Endothelial cell of umbilical vein (primary cell): ENCODE measurements around the gene LRRC72.

Source experiments
- EZH2 ChIP-seq: IDR thresholded peaks from 2 replicates; pipeline ENCODE4 v1.6.1; 2012; ENCODE audit warnings: borderline replicate concordance, low read depth, mild to moderate bottlenecking, moderate library complexity, low read length, inconsistent platforms; ENCODE audit not compliant: severe bottlenecking
- FOS ChIP-seq: IDR thresholded peaks from 2 replicates; pipeline ENCODE4 v1.6.1; 2011; ENCODE audit warnings: mild to moderate bottlenecking, low read length, moderate library complexity, borderline replicate concordance; ENCODE audit not compliant: insufficient read depth
- GATA2 ChIP-seq: IDR thresholded peaks from 2 replicates; pipeline ENCODE4 v1.7.0; 2011; ENCODE audit warnings: low read depth, mild to moderate bottlenecking, moderate library complexity, mixed read lengths, low read length; ENCODE audit not compliant: insufficient read length, insufficient read depth
- JUN ChIP-seq: IDR thresholded peaks from 2 replicates; pipeline ENCODE4 v1.6.1; 2011; ENCODE audit warnings: borderline replicate concordance, low read depth; ENCODE audit not compliant: insufficient read length, insufficient read depth
- MYC ChIP-seq: IDR thresholded peaks from one replicate; pipeline ENCODE4 v1.6.1; 2011; ENCODE audit warnings: mild to moderate bottlenecking, low read depth, low read length
- POLR2A ChIP-seq: IDR thresholded peaks from 2 replicates; pipeline ENCODE4 v1.6.1; 2012; ENCODE audit warnings: low read depth, mild to moderate bottlenecking, control low read depth, low read length
- POLR2AphosphoS5 ChIP-seq: IDR thresholded peaks from 2 replicates; pipeline ENCODE4 v1.6.1; 2012; ENCODE audit warnings: low read depth, mild to moderate bottlenecking, control low read depth, low read length, moderate library complexity; ENCODE audit not compliant: insufficient read depth
- TF ChIP-seq, protein P1 (sequence below), 2 donors: IDR thresholded peaks; 1 replicate in 1 of 2; 2 replicates in 1 of 2; pipeline ENCODE4 v1.5.1; 2011; ENCODE audit warnings: low read length in 2 of 2, mild to moderate bottlenecking in 2 of 2, moderate library complexity in 2 of 2, control low read depth in 1 of 2, inconsistent platforms in 1 of 2, low read depth in 1 of 2; ENCODE audit not compliant: insufficient read depth in 1 of 2; ENCODE audit errors: extremely low read depth in 1 of 2
- TF ChIP-seq, protein P2 (sequence below): IDR thresholded peaks from 2 replicates; pipeline ENCODE4 v1.6.1; 2011; ENCODE audit not compliant: insufficient read depth, insufficient read length

DNA sequence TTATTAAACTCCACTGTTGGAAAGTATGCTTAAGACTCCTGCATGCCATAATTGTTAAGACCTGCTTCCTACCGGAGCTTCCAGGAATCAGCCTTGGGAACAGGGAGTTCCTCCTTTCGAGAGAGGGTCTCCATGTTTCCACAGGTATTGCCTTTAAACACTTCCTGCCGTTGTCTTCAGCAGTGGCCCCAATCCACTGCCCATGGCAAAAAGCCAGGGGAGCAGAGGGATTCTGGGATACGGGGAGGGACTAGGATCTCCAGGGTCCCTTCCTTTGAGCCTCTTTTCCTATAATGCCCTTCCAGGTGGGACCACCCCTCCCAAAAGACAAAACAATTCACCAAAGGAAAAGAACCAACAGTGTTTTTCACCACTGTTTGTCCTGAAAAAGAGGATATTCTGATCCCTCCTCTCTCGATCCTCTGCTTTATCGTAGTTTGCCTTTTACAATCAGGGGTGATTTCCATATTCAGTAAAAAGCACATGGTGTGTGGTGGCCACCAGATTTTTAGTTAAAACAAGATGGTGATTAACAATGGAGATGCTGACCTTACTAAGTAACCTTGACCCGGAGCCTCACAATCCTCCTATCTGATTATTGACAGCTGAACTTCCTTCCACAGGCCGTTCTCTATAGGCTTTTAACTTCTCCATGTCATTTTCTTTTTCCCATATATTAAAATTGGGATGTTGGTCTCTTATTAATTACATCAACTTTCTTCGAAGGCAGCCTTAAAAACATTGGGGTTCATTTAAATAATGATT, 36.0 kb downstream of the LRRC72 start:
- TF ChIP-seq, protein P1, sequence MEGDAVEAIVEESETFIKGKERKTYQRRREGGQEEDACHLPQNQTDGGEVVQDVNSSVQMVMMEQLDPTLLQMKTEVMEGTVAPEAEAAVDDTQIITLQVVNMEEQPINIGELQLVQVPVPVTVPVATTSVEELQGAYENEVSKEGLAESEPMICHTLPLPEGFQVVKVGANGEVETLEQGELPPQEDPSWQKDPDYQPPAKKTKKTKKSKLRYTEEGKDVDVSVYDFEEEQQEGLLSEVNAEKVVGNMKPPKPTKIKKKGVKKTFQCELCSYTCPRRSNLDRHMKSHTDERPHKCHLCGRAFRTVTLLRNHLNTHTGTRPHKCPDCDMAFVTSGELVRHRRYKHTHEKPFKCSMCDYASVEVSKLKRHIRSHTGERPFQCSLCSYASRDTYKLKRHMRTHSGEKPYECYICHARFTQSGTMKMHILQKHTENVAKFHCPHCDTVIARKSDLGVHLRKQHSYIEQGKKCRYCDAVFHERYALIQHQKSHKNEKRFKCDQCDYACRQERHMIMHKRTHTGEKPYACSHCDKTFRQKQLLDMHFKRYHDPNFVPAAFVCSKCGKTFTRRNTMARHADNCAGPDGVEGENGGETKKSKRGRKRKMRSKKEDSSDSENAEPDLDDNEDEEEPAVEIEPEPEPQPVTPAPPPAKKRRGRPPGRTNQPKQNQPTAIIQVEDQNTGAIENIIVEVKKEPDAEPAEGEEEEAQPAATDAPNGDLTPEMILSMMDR (IDR thresholded peaks at IDR 0.05; ENCODE audit: extremely low read depth in 1 of 2, insufficient read depth in 1 of 2, low read depth in 1 of 2, low read length in 2 of 2): no peak
- TF ChIP-seq JUN (no peak), POLR2A (no peak), GATA2 (no peak), FOS (no peak), POLR2AphosphoS5 (no peak), EZH2 (no peak), MYC (no peak)
- TF ChIP-seq, protein P2, sequence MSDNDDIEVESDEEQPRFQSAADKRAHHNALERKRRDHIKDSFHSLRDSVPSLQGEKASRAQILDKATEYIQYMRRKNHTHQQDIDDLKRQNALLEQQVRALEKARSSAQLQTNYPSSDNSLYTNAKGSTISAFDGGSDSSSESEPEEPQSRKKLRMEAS: no peak
